ENCODE data around the gene SNX10. TPM values are rescaled to one million over a fixed set of nuclear protein-coding genes. Genes with fewer than 3 reads are reported as not detected.

Gene SNX10
- total RNA-seq, 1 experiment from 2014 or later, result 9.4 TPM

DNA sequence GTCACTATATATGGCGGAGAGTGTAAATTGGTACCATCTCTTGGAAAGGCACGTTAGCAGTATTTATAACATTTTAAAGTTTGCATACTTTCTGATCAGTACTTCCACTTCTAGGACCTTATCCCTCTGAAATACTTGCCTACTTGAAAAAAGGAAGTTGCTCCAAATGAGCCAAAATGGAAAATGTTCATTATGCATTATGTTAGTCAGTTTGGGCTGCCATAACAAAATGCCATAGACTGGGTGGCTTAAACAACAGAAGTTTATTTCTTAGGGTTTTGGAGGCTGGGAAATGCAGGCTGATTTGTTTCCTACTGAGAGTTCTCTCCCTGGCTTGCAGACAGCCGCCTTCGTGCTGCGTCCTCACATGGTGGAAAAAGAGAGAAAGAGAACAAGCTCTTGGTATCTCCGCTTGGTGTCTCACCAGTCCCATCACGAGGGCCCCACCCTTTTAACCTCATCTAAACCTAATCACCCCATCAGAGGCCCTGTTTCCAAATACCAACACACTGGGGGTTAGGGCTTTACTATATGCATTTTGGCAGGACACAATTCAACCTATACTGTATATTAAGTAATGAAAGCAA lies 6.9 kb downstream of the SNX10 start:
- H3K56ac ChIP-seq (ENCODE audit: insufficient read length, low read depth, low read length), result no peak overlapping the region
- no peak overlapping the region for H2BK5ac ChIP-seq (ENCODE audit: insufficient read length, low read length)
- H3K4ac ChIP-seq (ENCODE audit: low read depth, low read length), result no peak overlapping the region
- no peak overlapping the region for H3K14ac ChIP-seq (ENCODE audit: insufficient read depth, low read length)
- H3K9me3 Mint-ChIP-seq, result no peaks in the 10 kb centered on the region; a peak in 1 of 5 replicates
- H2BK15ac ChIP-seq (ENCODE audit: low read depth, low read length), result no peak overlapping the region
- no peak overlapping the region for H3T11ph ChIP-seq (ENCODE audit: low read length)
- H3K4me3 Mint-ChIP-seq, result no peak overlapping the region
- H3K4me2 ChIP-seq (ENCODE audit: insufficient read depth, insufficient read length, low read length), result no peak overlapping the region
- H3K27ac Mint-ChIP-seq, result no peak overlapping the region
- H2AK5ac ChIP-seq (ENCODE audit: insufficient read length, low read length), result no peak overlapping the region
- H3K4me1 Mint-ChIP-seq, result peaks cover 16 to 20% of the 10 kb centered on the region in 2 experiments
- H3K27ac ChIP-seq (ENCODE audit: insufficient read length, low read depth, low read length), result no peak overlapping the region
- H2BK120ac ChIP-seq (ENCODE audit: low read depth, low read length, poor library complexity, severe bottlenecking), result no peak overlapping the region
- no peaks in the 10 kb centered on the region for H3K27me3 ChIP-seq (ENCODE audit: insufficient read depth, low read length)
- H3K23ac ChIP-seq (ENCODE audit: insufficient read length, low read depth, low read length), result no peak overlapping the region
- no peaks in the 10 kb centered on the region for H3K79me2 ChIP-seq (ENCODE audit: insufficient read depth, low read length)
- no peak overlapping the region for H2BK12ac ChIP-seq (ENCODE audit: insufficient read length, low read depth, low read length)
- H3K27me3 Mint-ChIP-seq (ENCODE audit: low read depth), result no peaks in the 10 kb centered on the region
- DNase-seq, result no peak
- no CpG with 5 or more reads among the region's 7 CpGs for WGBS (ENCODE audit: extremely low coverage, insufficient read length, low lambda C conversion rate)
- H4K20me1 ChIP-seq (ENCODE audit: control insufficient read depth, insufficient read depth, insufficient read length), result no peaks in the 10 kb centered on the region
- no peak overlapping the region for H3K18ac ChIP-seq (ENCODE audit: insufficient read length, low read depth, low read length)
- no peak overlapping the region for H4K91ac ChIP-seq (ENCODE audit: insufficient read length, low read depth, low read length)
- no peaks in the 10 kb centered on the region; the same call in 1 of the 2 replicates for H3K4me1 ChIP-seq (ENCODE audit: insufficient read depth, low read length)
- H3K9ac ChIP-seq (ENCODE audit: extremely low read depth, insufficient read length, low read length), result no peak overlapping the region
- no peaks in the 10 kb centered on the region for H3K23me2 ChIP-seq (ENCODE audit: insufficient read length, low read depth, low read length, poor library complexity, severe bottlenecking)
- no peak overlapping the region for H2BK20ac ChIP-seq (ENCODE audit: low read depth, low read length, poor library complexity, severe bottlenecking)
- no peaks in the 10 kb centered on the region for H3K9me3 ChIP-seq (ENCODE audit: control insufficient read depth, low read depth, low read length)
- no peaks in the 10 kb centered on the region for H3K79me1 ChIP-seq (ENCODE audit: insufficient read depth, low read depth, low read length, poor library complexity, severe bottlenecking)
- TF ChIP-seq, protein P1, sequence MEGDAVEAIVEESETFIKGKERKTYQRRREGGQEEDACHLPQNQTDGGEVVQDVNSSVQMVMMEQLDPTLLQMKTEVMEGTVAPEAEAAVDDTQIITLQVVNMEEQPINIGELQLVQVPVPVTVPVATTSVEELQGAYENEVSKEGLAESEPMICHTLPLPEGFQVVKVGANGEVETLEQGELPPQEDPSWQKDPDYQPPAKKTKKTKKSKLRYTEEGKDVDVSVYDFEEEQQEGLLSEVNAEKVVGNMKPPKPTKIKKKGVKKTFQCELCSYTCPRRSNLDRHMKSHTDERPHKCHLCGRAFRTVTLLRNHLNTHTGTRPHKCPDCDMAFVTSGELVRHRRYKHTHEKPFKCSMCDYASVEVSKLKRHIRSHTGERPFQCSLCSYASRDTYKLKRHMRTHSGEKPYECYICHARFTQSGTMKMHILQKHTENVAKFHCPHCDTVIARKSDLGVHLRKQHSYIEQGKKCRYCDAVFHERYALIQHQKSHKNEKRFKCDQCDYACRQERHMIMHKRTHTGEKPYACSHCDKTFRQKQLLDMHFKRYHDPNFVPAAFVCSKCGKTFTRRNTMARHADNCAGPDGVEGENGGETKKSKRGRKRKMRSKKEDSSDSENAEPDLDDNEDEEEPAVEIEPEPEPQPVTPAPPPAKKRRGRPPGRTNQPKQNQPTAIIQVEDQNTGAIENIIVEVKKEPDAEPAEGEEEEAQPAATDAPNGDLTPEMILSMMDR (conservative IDR thresholded peaks at IDR 0.05), result no peak
- no peak overlapping the region for H2AFZ ChIP-seq (ENCODE audit: low read length)
- no peak overlapping the region for H4K5ac ChIP-seq (ENCODE audit: insufficient read length, low read depth, low read length)
- H3K36me3 Mint-ChIP-seq (ENCODE audit: insufficient read depth in 1 of 3, low read depth in 3 of 3), result no peaks in the 10 kb centered on the region; a peak in 1 of 7 replicates
- no peak overlapping the region for H4K8ac ChIP-seq (replicated peaks; ENCODE audit: insufficient read length, low read depth, low read length)

All from H9 (cell line).